HCT116 (cell line): ENCODE data around the gene OIT3. TPM values are rescaled to one million over a fixed set of nuclear protein-coding genes. Genes with fewer than 3 reads are reported as not detected.

Source experiments
- ATAC-seq: fragments of 200-7000 bp; cut with Tn5 transposase; 2 replicates; pipeline ENCODE4 v1.9.1; 2020; ENCODE audit warnings: mild to moderate bottlenecking, moderate library complexity
- BruUV-seq: library from RNA; stranded (reverse); fragments of 400-500 nt; replicated peaks from 2 replicates; lab custom pipeline; 2021; lab: Mats Ljungman, UMichigan
- CTCF ChIA-PET: fragments of 300-600 bp; sonication (Branson Sonifier 250); formaldehyde crosslinking; loops from one replicate; lab custom pipeline; 2021; ENCODE audit warnings: antibody characterized with exemption; lab: Charles Lee
- POLR2A ChIA-PET: fragments of 300-600, 350-600 bp; sonication (Branson Sonifier 250); formaldehyde crosslinking; loops from one replicate; lab custom pipeline; 2021; ENCODE audit warnings: antibody characterized with exemption; lab: Charles Lee
- RAD21 ChIA-PET, 2 experiments: fragments of 300-600 bp; sonication (Branson Sonifier 250); formaldehyde crosslinking; loops; one replicate each; lab custom pipeline; 2023; ENCODE audit warnings: low total read pairs in 2 of 2; ENCODE audit not compliant: uncharacterized antibody in 2 of 2, unreplicated experiment in 2 of 2, low non-redundant PET in 1 of 2; lab: Charles Lee
- DNase-seq: peaks from one replicate; pipeline ENCODE4 v3.0.0-alpha.2; 2010; ENCODE audit warnings: low read depth, low spot score
- H2AFZ ChIP-seq: fragments of 200-600 bp; shearing (Covaris generic), sonication (generic); 2 replicates; pipeline ENCODE4 v1.6.1; 2017; ENCODE audit warnings: low read depth, mixed run types, mixed read lengths, antibody characterized with exemption, low read length; ENCODE audit not compliant: poor library complexity, severe bottlenecking
- H3K27ac ChIP-seq: 2 replicates; pipeline ENCODE4 v1.5.1; 2012; ENCODE audit warnings: low read depth, low read length
- H3K27me3 ChIP-seq: fragments of 200-600 bp; sonication (generic); 2 replicates; pipeline ENCODE4 v1.6.1; 2016; ENCODE audit warnings: mixed run types, low read length, mixed read lengths; ENCODE audit not compliant: insufficient read depth
- H3K36me3 ChIP-seq, 2 experiments: fragments of 200-500 bp in 1 of 2; fragments of 200-600 bp in 1 of 2; sonication (Bioruptor generic) in 1 of 2; sonication (generic) in 1 of 2; 2 replicates each; pipeline versions ENCODE4 v1.5.1 to v1.6.1; 2014 to 2016; ENCODE audit warnings: low read length in 2 of 2, inconsistent platforms in 1 of 2, mixed read lengths in 1 of 2, mixed run types in 1 of 2; ENCODE audit not compliant: insufficient read depth in 2 of 2, control insufficient read depth in 1 of 2
- H3K4me1 ChIP-seq, 2 experiments: fragments of 200-600 bp in 1 of 2; sonication (generic) in 1 of 2; 2 replicates each; pipeline versions ENCODE4 v1.5.1 to v1.6.1; 2012 to 2017; ENCODE audit warnings: low read length in 2 of 2, inconsistent platforms in 1 of 2, mild to moderate bottlenecking in 1 of 2, mixed read lengths in 1 of 2, mixed run types in 1 of 2, moderate library complexity in 1 of 2; ENCODE audit not compliant: insufficient read depth in 2 of 2, control insufficient read depth in 1 of 2
- H3K4me2 ChIP-seq: fragments of 200-600 bp; sonication (generic); 2 replicates; pipeline ENCODE4 v1.6.1; 2017; ENCODE audit warnings: mixed run types, low read length, mixed read lengths
- H3K4me3 ChIP-seq, 2 experiments: fragments of 200-600 bp in 1 of 2; sonication (generic) in 1 of 2; replicated peaks in 1 of 2; 2 replicates each; pipeline ENCODE4 v1.5.1; 2011 to 2016; ENCODE audit warnings: low read length in 2 of 2, control low read depth in 1 of 2, low read depth in 1 of 2, mild to moderate bottlenecking in 1 of 2, mixed read lengths in 1 of 2, mixed run types in 1 of 2
- H3K79me2 ChIP-seq: fragments of 200-600 bp; sonication (generic); 2 replicates; pipeline ENCODE4 v1.6.1; 2017; ENCODE audit warnings: mild to moderate bottlenecking, mixed run types, low read length, moderate library complexity, mixed read lengths; ENCODE audit not compliant: insufficient read depth
- H3K9ac ChIP-seq: fragments of 200-600 bp; sonication (generic); 2 replicates; pipeline ENCODE4 v1.6.1; 2016; ENCODE audit warnings: low read length, mixed read lengths
- H3K9me2 ChIP-seq: fragments of 200-600 bp; sonication (generic), shearing (Covaris generic); 2 replicates; pipeline ENCODE4 v1.6.1; 2017; ENCODE audit warnings: mixed run types, mild to moderate bottlenecking, moderate library complexity; ENCODE audit not compliant: insufficient read depth
- H3K9me3 ChIP-seq, 2 experiments: fragments of 200-500 bp in 1 of 2; fragments of 200-600 bp in 1 of 2; sonication (Bioruptor generic) in 1 of 2; sonication (generic) in 1 of 2; 2 replicates each; pipeline ENCODE4 v1.6.1; 2014 to 2017; ENCODE audit warnings: low read length in 2 of 2, mixed read lengths in 2 of 2, inconsistent platforms in 1 of 2, low read depth in 1 of 2, mild to moderate bottlenecking in 1 of 2, mixed run types in 1 of 2, moderate library complexity in 1 of 2; ENCODE audit not compliant: control insufficient read depth in 1 of 2, insufficient read depth in 1 of 2
- H4K20me1 ChIP-seq: fragments of 200-600 bp; sonication (generic), shearing (Covaris generic); 2 replicates; pipeline ENCODE4 v1.6.1; 2017; ENCODE audit warnings: mixed run types, mild to moderate bottlenecking, moderate library complexity; ENCODE audit not compliant: insufficient read depth
- CEBPB ChIP-seq: IDR thresholded peaks from 2 replicates; pipeline ENCODE4 v1.6.1; 2012; ENCODE audit warnings: low read depth
- ELF1 ChIP-seq: IDR thresholded peaks from 2 replicates; pipeline ENCODE4 v1.6.1; 2012; ENCODE audit warnings: low read depth, borderline replicate concordance
- EZH2 ChIP-seq: fragments of 200-600 bp; sonication (generic); IDR thresholded peaks from 2 replicates; pipeline ENCODE4 v1.6.1; 2017; ENCODE audit warnings: antibody characterized with exemption, mixed run types
- POLR2A ChIP-seq: IDR thresholded peaks from 2 replicates; pipeline ENCODE4 v1.7.0; 2011; ENCODE audit warnings: borderline replicate concordance; ENCODE audit not compliant: insufficient read depth, insufficient read length; ENCODE audit errors: extremely low read depth
- POLR2AphosphoS5 ChIP-seq: IDR thresholded peaks from 2 replicates; pipeline ENCODE4 v1.6.1; 2011; ENCODE audit warnings: mild to moderate bottlenecking, low read depth, low read length, moderate library complexity
- RAD21 ChIP-seq: IDR thresholded peaks from 2 replicates; pipeline ENCODE4 v1.6.1; 2012; ENCODE audit warnings: low read depth, mild to moderate bottlenecking
- YY1 ChIP-seq: IDR thresholded peaks from 2 replicates; pipeline ENCODE4 v1.6.1; 2011; ENCODE audit warnings: low read length, low read depth, moderate library complexity, mild to moderate bottlenecking; ENCODE audit not compliant: insufficient replicate concordance; ENCODE audit errors: extremely low read depth
- intact Hi-C: fragments of 100-400 bp; cut with micrococcal nuclease; formaldehyde crosslinking; loops from 2 replicates; pipeline ENCODE4 v1.10.0; 2022
- total RNA-seq: library from RNA; stranded (reverse); gene quantifications from one replicate; pipeline ENCODE4 v1.2.1, GENCODE V29; 2021; ENCODE audit not compliant: unreplicated experiment
- TF ChIP-seq, protein P1 (sequence below), 3 experiments: fragments of 200-600 bp in 1 of 3; sonication (generic) in 1 of 3; IDR thresholded peaks in 2 of 3; conservative IDR thresholded peaks in 1 of 3; 2 replicates each; pipeline ENCODE4 v1.5.1; 2012 to 2017; ENCODE audit warnings: low read depth in 2 of 3, low read length in 2 of 3, antibody characterized with exemption in 1 of 3, borderline replicate concordance in 1 of 3, control low read depth in 1 of 3, mild to moderate bottlenecking in 1 of 3, mixed read lengths in 1 of 3, mixed run types in 1 of 3, moderate library complexity in 1 of 3; ENCODE audit not compliant: insufficient read depth in 1 of 3

The OIT3 gene
- total RNA-seq, 1 experiment from 2014 or later = not detected

- TF ChIP-seq RAD21 (peak; percentile 87), YY1 (no peak), POLR2A (no peak), ELF1 (no peak), EZH2 (no peak)
These were observed 18.1 kb upstream of the OIT3 start (continued) for GRCh38 chr10:72875250-72876055.

GRCh38 chr10:72879245-72879644, 14.3 kb upstream of the OIT3 start:
- H3K9me2 ChIP-seq = no peaks in the 10 kb centered on the region
- no peak overlapping the region for H3K9ac ChIP-seq
- no peak overlapping the region for H2AFZ ChIP-seq
- no peak overlapping the region for H3K4me3 ChIP-seq
- RAD21 ChIA-PET = no interaction called here
- H3K9me3 ChIP-seq = peaks cover 0 to 4% of the 10 kb centered on the region in 2 experiments; a peak in 1 of 4 replicates
- H3K79me2 ChIP-seq = no peaks in the 10 kb centered on the region
- H3K27me3 ChIP-seq = no peaks in the 10 kb centered on the region
- CTCF ChIA-PET = no interaction called here
- TF ChIP-seq POLR2AphosphoS5 (no peak), CEBPB (no peak)
- TF ChIP-seq, protein P1, sequence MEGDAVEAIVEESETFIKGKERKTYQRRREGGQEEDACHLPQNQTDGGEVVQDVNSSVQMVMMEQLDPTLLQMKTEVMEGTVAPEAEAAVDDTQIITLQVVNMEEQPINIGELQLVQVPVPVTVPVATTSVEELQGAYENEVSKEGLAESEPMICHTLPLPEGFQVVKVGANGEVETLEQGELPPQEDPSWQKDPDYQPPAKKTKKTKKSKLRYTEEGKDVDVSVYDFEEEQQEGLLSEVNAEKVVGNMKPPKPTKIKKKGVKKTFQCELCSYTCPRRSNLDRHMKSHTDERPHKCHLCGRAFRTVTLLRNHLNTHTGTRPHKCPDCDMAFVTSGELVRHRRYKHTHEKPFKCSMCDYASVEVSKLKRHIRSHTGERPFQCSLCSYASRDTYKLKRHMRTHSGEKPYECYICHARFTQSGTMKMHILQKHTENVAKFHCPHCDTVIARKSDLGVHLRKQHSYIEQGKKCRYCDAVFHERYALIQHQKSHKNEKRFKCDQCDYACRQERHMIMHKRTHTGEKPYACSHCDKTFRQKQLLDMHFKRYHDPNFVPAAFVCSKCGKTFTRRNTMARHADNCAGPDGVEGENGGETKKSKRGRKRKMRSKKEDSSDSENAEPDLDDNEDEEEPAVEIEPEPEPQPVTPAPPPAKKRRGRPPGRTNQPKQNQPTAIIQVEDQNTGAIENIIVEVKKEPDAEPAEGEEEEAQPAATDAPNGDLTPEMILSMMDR (IDR thresholded peaks at IDR 0.05 in 2 of 3, conservative IDR thresholded peaks at IDR 0.05 in 1 of 3; ENCODE audit: borderline replicate concordance in 1 of 3, insufficient read depth in 1 of 3, low read depth in 2 of 3, low read length in 2 of 3) = no peak
- TF ChIP-seq, all 23 proteins: peak for 0
- peaks cover 0 to 8% of the 10 kb centered on the region in 2 experiments; a peak in 1 of 4 replicates for H3K36me3 ChIP-seq
- H3K4me2 ChIP-seq = no peak overlapping the region
- no peaks in the 10 kb centered on the region for H3K4me1 ChIP-seq
- POLR2A ChIA-PET = no interaction called here
- BruUV-seq = no TSS peak
- H4K20me1 ChIP-seq = no peaks in the 10 kb centered on the region
- ATAC-seq (no peak), DNase-seq (no peak)
- intact Hi-C loops = no loop called here
- no peak overlapping the region for H3K27ac ChIP-seq
